PFSK-1 (cell line): ENCODE measurements around the gene PERM1.

Source experiments
- FOXP2 ChIP-seq: optimal IDR thresholded peaks from 2 replicates; pipeline ENCODE3; 2011; ENCODE audit warnings: borderline replicate concordance, control low read depth, inconsistent platforms; ENCODE audit not compliant: insufficient read depth; ENCODE audit errors: extremely low read length, extremely low read depth
- POLR2AphosphoS5 ChIP-seq: IDR thresholded peaks from 2 replicates; pipeline ENCODE4 v1.6.1; 2012; ENCODE audit warnings: low read depth, mild to moderate bottlenecking, control low read depth, low read length, moderate library complexity
- REST ChIP-seq, 2 experiments: IDR thresholded peaks; 2 replicates each; pipeline versions ENCODE4 v1.6.1 to v1.8.0; 2011 to 2012; ENCODE audit warnings: low read depth in 2 of 2, low read length in 2 of 2, control low read depth in 1 of 2, inconsistent platforms in 1 of 2, mild to moderate bottlenecking in 1 of 2, moderate library complexity in 1 of 2; ENCODE audit not compliant: insufficient read depth in 1 of 2
- SIN3A ChIP-seq: IDR thresholded peaks from 2 replicates; pipeline ENCODE4 v1.6.1; 2012; ENCODE audit warnings: mild to moderate bottlenecking, low read length, moderate library complexity, borderline replicate concordance; ENCODE audit not compliant: insufficient read depth
- TAF1 ChIP-seq: IDR thresholded peaks from 2 replicates; pipeline ENCODE4 v1.6.1; 2012; ENCODE audit warnings: low read length, control low read depth, borderline replicate concordance; ENCODE audit not compliant: insufficient read depth

DNA sequence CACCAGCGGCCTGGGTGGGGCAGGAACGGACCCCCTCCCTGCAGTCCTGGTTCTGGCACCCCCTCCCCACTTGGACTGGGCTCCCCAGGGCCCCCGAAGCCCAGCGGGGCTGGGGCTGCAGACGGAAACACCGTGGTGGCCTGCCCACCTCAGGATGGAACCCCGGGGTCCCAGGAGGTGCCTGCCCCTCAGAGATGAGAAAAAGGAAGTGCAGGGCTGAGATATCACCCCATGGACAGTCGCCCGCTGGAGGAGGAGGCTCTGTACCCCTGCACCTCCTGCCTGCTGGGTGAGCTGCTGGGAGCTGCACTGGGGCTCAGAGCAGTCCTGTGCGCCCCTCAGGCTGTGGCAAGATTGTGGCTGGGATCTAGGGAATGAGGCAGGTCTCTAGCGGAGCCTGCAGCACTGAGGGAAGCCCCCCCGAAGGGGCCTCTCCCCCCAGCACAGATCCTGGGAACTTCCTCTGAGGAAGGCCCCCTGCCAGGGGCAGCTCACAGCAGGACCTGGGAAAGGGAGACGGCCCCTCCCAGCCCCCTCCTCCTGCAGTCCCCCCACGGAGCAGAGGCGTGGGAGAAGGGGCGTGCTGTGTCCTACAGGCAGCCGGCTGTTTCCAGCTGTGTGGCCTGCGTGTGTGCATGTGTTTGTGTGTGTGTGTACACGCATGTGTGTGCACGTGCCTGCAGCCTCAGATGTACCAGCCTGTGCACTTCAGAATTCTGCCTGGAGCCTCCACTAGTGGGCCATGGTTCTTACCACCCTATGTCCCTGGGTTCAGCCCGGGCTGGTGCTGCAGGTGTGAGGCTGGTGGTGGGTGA, 44.9 kb upstream of the PERM1 start:
- TF ChIP-seq SIN3A (no peak), TAF1 (no peak), REST (IDR thresholded peaks at IDR 0.05; ENCODE audit: insufficient read depth in 1 of 2, low read depth in 2 of 2, low read length in 2 of 2) (no peak), POLR2AphosphoS5 (no peak), FOXP2 (no peak)
